ENCODE data around the gene ASIC2. TPM values are rescaled to one million over a fixed set of nuclear protein-coding genes. Genes with fewer than 3 reads are reported as not detected.
"Not testable (repeated sequence)": the region's sequence is repeated elsewhere in the genome, so short reads cannot be mapped to it uniquely, and the experiment has no call there.

ASIC2 gene
- polyA plus RNA-seq, 5 donors, result 0.21 to 0.86 (median 0.46) TPM

- DNase-seq, result not testable (repeated sequence)
Measured at GRCh38 chr17:32987868-32988267, 305.2 kb downstream of the ASIC2 start.

- not testable (repeated sequence) for DNase-seq
Measured at GRCh38 chr17:32987453-32987805, 305.7 kb downstream of the ASIC2 start.

- no peak for DNase-seq
Measured at GRCh38 chr17:32985050-32985756, 307.9 kb downstream of the ASIC2 start.

DNA sequence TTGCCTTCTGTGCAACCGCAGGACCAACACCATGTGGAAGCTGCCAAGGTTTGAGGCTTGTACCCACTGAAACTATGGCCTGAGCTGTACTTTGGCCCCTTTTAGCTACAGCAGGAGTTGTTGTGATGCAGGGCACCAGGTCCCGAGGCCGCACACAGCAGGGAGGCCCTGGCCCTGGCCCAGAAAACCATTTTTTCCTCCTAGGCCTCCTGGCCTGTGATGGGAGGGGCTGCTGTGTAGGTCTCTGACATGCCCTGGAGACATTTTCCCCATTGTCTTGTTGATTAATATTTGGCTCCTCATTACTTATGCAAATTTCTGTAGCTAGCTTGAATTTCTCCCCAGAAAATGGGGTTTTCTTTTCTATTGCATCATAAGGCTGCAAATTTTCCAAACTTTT, 311.5 kb downstream of the ASIC2 start:
- not testable (repeated sequence) for DNase-seq

GRCh38 chr17:32980230-32980629, 312.9 kb downstream of the ASIC2 start:
- DNase-seq, result no peak

- no peak for DNase-seq
Measured at GRCh38 chr17:32976605-32977004, 316.5 kb downstream of the ASIC2 start.

DNA sequence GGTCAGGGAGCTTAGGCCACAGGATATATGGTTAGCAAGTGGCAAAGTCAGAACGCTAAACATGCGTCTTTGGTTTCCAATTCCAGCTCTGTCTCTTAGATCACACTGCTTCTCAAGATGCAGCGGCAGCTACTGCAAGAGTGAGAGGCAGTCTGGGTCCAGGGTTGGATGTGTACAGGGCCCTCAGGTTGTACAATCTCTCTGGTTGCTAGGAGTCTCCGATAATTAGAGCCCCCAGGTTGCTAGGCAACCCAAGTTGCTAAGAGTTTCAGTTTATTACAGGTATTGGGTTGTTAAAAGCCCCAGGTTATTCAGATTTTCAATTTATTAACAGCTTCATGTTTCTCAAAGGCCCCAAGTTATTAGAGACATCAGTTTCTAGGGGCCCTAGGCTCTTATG, 317.0 kb downstream of the ASIC2 start:
- no peak for DNase-seq

GRCh38 chr17:32971171-32971570, 321.9 kb downstream of the ASIC2 start:
- DNase-seq, result no peak

GRCh38 chr17:32970281-32970680, 322.8 kb downstream of the ASIC2 start:
- no peak for DNase-seq

- DNase-seq, result not testable (repeated sequence)
Measured at GRCh38 chr17:32969231-32969630, 323.9 kb downstream of the ASIC2 start.

DNA sequence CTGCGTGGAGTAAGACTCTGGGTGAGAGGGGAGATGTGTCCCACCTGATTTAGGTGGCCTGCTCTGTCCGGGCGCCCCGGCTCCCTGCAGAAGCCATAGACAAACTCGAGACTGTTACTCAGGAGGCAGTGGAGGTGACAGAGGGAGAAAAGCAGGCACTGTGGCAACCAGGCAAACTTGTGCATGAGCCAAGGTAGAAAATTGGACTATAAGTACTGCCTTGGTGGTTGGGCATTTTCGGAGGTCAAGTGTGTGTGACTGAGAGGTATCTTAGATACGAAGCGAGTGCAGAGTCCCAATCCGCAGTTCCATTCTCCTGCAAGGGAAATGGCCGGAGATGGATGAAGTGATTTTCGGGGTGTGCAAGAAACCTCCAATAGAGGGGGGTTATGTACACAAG, 328.6 kb downstream of the ASIC2 start:
- DNase-seq, result no peak
